Pons (tissue), 1 donor: Measurements from ENCODE around the gene ACADVL.

Experiments
- DNase-seq: peaks from one replicate; pipeline ENCODE4 v3.0.0-alpha.2; 2016; ENCODE audit warnings: low spot score

Gene ACADVL

DNA sequence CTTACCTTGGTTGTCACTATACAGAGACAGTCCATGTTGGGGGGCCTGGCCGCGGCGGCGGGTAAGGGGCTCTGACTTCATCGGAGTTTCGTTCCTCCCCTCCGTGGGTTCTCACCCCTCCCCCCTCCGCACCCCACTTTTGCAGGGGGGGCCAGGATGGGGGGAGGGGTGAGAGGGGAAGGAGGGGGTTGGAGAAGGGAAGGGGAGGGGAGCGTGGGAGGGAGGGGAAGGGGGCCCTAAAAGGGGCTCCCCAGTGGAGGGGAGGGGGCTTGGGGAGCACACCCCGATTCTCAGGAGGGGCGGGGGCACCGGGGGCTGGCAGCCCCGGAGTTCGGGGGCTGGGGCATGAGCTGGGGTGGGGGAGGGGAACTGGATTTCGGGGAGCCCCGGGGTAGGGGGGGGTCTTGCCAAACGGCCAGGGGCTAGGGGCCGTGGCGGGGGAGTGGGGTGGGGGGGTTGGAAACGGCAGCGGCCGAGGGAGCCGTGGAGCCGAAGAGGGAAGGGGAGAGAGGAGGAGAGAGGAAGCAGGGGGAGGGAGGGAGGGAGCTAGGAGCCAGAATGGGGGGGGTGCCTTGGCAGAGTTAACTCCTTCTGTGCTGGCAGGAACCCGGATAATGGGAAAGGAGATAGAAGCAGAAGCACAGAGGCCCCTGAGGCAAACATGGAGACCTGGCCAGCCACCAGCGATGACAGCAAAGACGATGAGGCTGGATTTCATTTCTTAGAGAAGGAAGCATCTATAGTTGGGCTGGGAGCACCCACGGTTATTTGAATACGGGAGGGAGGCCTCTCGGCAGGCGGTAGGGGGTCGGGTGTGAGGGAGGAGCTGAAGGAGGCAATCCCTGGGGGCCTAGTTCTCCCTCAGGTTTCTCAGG lies 2.4 kb upstream of the ACADVL start:
- no peak for DNase-seq

DNA sequence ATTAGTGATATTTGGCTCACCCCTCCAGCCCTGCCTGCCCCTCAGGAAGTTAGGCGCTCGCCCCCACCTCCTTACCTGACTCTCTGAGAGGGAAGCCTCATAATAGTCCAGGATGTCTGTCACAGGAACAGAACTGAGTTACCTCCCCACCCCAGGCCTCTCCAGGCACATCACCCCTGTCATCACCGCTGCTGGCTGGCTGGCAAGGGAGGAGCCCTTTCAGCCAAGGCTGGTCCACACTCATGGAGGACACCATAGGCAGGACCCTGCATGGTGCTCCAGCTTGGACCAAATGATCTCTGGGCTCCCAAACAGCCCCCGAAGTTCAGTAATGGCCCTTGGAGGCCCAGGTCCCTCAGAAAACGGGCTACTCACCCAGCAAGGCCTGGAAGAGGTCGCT lies 1.6 kb upstream of the ACADVL start:
- no peak for DNase-seq

DNA sequence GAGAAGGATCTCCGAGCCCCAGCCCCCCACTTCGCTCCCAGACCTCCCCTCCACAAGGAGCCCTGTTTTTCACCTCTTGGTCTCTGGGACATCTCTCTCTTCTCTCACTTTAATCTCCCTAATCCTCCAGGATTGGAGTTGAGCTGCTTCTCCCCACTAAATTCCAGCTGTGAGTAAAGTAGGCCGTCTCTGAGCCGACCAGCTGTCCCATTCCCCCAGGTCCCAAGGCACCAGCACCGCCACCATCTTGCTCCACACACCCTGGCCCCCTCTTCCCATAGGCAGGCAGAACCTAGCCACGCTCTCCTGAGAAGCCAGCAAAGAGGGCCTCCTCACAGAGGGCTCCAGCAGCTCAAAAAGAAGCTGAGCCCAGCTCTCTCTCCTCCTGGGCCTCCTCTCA lies 980 bp upstream of the ACADVL start:
- no peak for DNase-seq

DNA sequence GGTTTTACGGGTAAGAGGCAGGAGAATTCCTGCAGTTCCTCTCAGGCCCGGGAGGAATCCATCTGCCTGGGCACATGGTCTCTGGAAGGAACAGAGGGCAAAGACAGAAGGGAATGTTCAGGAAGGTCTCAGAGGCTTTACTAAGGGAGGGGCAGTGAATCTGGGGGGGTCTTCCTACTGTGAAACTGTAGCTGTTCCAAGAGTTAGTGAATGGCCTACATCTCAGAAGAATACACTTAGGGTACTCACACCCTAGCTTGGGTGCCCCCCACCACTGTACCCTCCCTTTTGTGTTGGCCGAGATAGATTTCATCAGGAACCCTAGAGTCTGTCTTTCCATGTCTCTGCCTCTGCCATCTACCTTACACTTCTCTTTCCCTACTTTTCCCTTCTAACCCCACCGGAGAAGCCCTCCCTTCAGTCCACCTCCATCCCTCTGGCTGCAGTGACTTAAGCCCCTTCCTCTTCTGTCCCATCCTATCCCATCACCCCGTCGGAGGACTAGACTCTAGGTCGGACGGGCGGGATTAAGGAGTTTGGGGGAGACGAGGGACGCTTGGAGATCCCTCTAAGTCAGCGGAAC lies 418 bp upstream of the ACADVL start:
- DNase-seq: peak; percentile 79

DNA sequence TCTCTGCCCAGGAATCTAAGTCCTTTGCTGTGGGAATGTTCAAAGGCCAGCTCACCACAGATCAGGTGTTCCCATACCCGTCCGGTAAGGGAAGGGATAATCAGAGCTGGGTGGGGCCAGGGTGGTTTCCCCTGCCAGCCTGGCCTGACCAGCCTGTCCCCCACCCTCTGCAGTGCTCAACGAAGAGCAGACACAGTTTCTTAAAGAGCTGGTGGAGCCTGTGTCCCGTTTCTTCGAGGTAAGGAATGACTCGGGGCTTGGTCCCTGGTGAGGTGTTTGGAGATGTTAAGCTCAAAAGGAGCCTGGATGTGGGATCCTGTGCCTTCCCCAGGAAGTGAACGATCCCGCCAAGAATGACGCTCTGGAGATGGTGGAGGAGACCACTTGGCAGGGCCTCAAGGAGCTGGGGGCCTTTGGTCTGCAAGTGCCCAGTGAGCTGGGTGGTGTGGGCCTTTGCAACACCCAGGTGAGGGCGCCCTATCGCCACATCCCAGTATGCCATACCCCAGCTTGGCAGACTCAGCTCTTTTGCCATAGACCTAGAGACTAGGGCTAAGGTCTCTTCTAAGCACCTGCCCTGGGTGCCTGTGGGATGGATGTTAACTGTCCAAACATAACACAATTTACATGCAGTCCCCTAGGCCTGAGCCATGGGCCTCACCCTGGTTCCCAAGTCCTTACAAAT lies 997 bp downstream of the ACADVL start:
- no peak for DNase-seq

DNA sequence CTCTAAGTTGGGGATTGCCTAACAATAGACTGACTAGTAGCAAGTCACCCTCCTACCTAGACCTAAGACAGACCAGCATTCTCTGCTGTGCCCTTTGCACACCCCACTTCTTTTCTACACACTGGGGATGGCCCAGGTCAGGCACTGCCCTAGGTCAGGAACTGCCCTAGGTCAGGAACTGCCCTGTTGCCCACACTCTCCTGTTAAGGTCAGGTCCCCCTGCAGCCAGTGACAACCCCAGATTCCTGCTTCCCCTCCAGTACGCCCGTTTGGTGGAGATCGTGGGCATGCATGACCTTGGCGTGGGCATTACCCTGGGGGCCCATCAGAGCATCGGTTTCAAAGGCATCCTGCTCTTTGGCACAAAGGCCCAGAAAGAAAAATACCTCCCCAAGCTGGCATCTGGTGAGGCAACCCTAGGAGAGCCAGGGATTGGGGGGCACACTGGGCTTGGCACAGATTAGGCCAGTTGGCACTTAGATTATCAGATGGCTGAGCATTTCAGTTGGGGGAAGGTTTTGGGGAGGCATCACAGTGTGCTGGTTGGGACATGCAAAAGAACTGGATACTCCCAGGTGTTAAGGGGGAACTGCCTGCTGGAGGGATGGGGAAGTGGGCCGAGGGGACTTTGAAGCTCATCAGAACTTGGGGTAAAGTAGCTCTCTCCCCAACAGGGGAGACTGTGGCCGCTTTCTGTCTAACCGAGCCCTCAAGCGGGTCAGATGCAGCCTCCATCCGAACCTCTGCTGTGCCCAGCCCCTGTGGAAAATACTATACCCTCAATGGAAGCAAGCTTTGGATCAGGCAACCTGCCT lies 1.7 kb downstream of the ACADVL start:
- DNase-seq: no peak

DNA sequence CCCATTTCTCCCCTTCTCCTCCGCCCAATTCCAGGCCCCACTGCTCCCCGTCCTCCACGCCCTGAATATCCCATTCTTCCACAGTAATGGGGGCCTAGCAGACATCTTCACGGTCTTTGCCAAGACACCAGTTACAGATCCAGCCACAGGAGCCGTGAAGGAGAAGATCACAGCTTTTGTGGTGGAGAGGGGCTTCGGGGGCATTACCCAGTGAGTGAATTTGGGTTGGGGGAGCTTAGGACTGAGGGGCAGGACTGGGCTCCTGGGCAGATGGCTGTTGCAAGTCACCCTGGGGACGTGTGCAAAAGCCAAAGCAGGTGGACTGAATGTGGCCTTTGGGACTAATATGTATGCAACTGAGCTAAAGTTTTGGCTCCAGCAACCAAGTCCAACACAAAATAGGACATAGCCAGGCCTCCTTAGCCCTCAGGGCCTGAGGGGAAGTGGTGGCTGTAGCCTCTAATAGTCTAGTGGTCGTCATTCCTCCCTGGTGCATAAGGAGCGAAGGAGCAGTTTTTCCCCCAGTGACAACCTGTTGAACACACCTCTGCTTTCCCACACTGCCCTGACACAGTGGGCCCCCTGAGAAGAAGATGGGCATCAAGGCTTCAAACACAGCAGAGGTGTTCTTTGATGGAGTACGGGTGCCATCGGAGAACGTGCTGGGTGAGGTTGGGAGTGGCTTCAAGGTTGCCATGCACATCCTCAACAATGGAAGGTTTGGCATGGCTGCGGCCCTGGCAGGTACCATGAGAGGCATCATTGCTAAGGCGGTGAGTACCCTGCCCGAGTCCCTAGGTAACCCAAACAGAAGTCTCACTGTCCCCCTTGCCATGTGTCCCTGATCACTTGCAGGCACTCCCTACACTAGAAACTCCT lies 2.6 kb downstream of the ACADVL start:
- DNase-seq: no peak

- no peak for DNase-seq
Measured at GRCh38 chr17:7222972-7223292, 3.2 kb downstream of the ACADVL start.

GRCh38 chr17:7223375-7223774 lies 3.6 kb downstream of the ACADVL start:
- DNase-seq: no peak

GRCh38 chr17:7224110-7224509 lies 4.4 kb downstream of the ACADVL start:
- DNase-seq: no peak

DNA sequence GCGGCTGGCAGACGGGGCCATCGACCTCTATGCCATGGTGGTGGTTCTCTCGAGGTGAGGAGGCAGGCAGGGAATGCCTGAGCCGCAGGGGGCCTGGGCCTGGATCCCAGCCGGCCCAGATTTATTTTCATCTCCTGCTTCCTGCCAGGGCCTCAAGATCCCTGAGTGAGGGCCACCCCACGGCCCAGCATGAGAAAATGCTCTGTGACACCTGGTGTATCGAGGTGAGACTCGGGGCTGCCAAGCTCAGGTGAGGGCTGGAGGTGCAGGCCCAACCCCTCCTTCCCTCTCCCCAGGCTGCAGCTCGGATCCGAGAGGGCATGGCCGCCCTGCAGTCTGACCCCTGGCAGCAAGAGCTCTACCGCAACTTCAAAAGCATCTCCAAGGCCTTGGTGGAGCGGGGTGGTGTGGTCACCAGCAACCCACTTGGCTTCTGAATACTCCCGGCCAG lies 4.9 kb downstream of the ACADVL start:
- no peak for DNase-seq

DNA sequence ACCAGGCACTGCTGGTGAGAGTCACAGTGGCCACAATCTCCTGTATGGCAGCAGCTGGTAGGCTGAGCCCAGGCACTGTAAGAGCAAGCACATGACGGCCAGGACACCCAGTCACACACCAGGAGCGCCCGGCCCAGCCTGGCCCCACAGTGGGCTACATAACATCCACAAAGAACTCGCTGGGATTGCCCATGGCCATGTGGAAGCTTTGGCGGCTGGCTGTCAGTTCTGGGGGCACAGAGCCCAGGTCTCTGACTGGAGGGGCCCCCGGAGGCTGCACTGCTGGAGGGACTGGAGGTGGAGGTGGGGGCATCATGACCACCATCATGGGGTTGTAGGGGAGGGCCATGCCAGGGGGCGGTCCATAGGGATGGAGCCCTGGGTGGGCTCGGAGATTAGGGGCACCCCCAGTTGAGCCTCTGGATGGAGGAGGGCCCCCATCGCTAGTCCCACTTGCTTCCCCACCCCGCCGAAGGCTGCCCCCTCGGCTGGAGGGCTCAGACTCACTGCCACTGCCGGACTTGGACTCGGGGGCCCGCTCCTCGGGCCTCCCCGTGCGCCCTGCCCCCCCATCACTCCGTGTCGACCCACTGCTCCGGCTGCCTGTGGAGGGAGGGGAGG lies 6.1 kb downstream of the ACADVL start:
- DNase-seq: no peak

GRCh38 chr17:7226721-7227710 lies 7.3 kb downstream of the ACADVL start:
- DNase-seq: no peak

- no peak for DNase-seq
Measured at GRCh38 chr17:7228920-7229319, 9.2 kb downstream of the ACADVL start.

- no peak for DNase-seq
Measured at GRCh38 chr17:7229504-7229903, 9.8 kb downstream of the ACADVL start.

DNA sequence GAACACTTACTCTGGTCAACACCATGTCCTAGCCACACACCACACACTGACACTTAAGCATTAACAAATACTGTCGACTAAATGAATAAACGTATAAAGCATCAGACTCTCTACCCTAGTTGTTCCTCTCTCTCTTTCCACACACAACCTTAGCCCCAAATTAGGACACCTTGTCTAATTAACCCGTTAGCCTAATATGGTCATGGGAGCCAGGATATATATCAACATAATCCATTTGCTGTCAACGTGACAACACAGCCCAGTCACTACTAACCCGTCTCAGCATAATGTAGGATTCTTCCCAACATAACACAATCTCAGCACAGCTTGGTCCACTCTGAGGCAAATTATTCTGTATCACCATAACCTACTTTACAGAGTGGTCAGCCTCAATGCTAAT lies 12.4 kb downstream of the ACADVL start:
- no peak for DNase-seq

DNA sequence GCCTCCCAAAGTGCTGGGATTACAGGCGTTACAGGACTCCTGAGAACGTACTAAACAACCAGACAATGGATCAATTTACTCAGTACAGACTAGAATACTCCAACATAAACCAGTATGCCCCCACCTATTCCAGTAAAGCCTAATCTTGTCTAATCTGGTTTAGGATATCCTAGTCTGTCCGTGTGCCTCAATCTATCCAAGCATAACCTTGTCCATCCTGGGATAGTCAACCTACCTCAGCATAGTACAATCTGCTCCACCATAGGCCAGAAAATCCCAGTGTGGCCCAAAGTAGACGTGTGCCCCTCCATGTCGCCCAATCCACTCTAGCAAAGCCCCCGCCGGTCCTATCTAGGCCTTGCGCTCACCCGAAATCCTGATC lies 14.0 kb downstream of the ACADVL start:
- DNase-seq: peak; percentile 33

- peak; percentile 92 for DNase-seq
Measured at GRCh38 chr17:7234083-7234951, 14.6 kb downstream of the ACADVL start, which contains the start of gene DVL2. Gene DVL2, minus strand, starts transcription at chr17:7234517. Its CDS starts 255 bp downstream, at chr17:7234262.
